ENCODE measurements around the gene C1orf185.

Gene C1orf185

GRCh38 chr1:51154776-51155175 is 52.7 kb downstream of the C1orf185 start:
- DNase-seq (ENCODE audit: low read depth in 1 of 2, low spot score in 1 of 2) = no peak
- Histone ChIP-seq H3K27me3 (ENCODE audit: insufficient read depth, poor library complexity, severe bottlenecking) (no peaks in the 10 kb centered on the region), H3K27ac (replicated peaks) (no peak overlapping the region), H3K4me3 (replicated peaks; ENCODE audit: insufficient read depth, low read length) (no peak overlapping the region)
- TF ChIP-seq REST (IDR thresholded peaks at IDR 0.05; ENCODE audit: insufficient replicate concordance, low read depth) (no peak), SPI1 (IDR thresholded peaks at IDR 0.05; ENCODE audit: borderline replicate concordance, low read depth) (no peak), POLR2AphosphoS5 (IDR thresholded peaks at IDR 0.05; ENCODE audit: low read depth) (no peak), GABPA (IDR thresholded peaks at IDR 0.05; ENCODE audit: low read depth) (no peak), CTCF (IDR thresholded peaks at IDR 0.05; ENCODE audit: insufficient read depth, low read length) (no peak)

- H3K4me3 ChIP-seq (replicated peaks; ENCODE audit: insufficient read depth, low read length) = no peak overlapping the region
- H3K27ac ChIP-seq (replicated peaks) = no peak overlapping the region
Measured at GRCh38 chr1:51156752-51157151, 54.7 kb downstream of the C1orf185 start.

GRCh38 chr1:51157395-51157794 is 55.4 kb downstream of the C1orf185 start:
- no peak for DNase-seq (ENCODE audit: low read depth in 1 of 2, low spot score in 1 of 2)
- no peaks in the 10 kb centered on the region for H3K27me3 ChIP-seq (ENCODE audit: insufficient read depth, poor library complexity, severe bottlenecking)
- H3K4me3 ChIP-seq (replicated peaks; ENCODE audit: insufficient read depth, low read length) = no peak overlapping the region
- TF ChIP-seq POLR2AphosphoS5 (IDR thresholded peaks at IDR 0.05; ENCODE audit: low read depth) (no peak), GABPA (IDR thresholded peaks at IDR 0.05; ENCODE audit: low read depth) (no peak), REST (IDR thresholded peaks at IDR 0.05; ENCODE audit: insufficient replicate concordance, low read depth) (no peak), CTCF (IDR thresholded peaks at IDR 0.05; ENCODE audit: insufficient read depth, low read length) (no peak), SPI1 (IDR thresholded peaks at IDR 0.05; ENCODE audit: borderline replicate concordance, low read depth) (no peak)
- no peak overlapping the region for H3K27ac ChIP-seq (replicated peaks)

More at GRCh38 chr1:51156752-51157151, 54.7 kb downstream of the C1orf185 start:
- DNase-seq (ENCODE audit: low read depth in 1 of 2, low spot score in 1 of 2) = no peak
- TF ChIP-seq POLR2AphosphoS5 (IDR thresholded peaks at IDR 0.05; ENCODE audit: low read depth) = no peak
- no peak for TF ChIP-seq SPI1 (IDR thresholded peaks at IDR 0.05; ENCODE audit: borderline replicate concordance, low read depth)
- no peak for TF ChIP-seq CTCF (IDR thresholded peaks at IDR 0.05; ENCODE audit: insufficient read depth, low read length)
- TF ChIP-seq GABPA (IDR thresholded peaks at IDR 0.05; ENCODE audit: low read depth) = no peak
- TF ChIP-seq REST (IDR thresholded peaks at IDR 0.05; ENCODE audit: insufficient replicate concordance, low read depth) = no peak
- H3K27me3 ChIP-seq (ENCODE audit: insufficient read depth, poor library complexity, severe bottlenecking) = no peaks in the 10 kb centered on the region

Data from HL-60 (cell line).